GM18508 (cell line): Measurements from ENCODE around the gene FURIN.

Source experiments
- ATAC-seq: cut with Tn5 transposase; IDR thresholded peaks from one replicate; pipeline ENCODE4 v1.9.1; 2021; ENCODE audit warnings: moderate number of reproducible peaks; ENCODE audit not compliant: insufficient read depth, unreplicated experiment

The FURIN gene

DNA sequence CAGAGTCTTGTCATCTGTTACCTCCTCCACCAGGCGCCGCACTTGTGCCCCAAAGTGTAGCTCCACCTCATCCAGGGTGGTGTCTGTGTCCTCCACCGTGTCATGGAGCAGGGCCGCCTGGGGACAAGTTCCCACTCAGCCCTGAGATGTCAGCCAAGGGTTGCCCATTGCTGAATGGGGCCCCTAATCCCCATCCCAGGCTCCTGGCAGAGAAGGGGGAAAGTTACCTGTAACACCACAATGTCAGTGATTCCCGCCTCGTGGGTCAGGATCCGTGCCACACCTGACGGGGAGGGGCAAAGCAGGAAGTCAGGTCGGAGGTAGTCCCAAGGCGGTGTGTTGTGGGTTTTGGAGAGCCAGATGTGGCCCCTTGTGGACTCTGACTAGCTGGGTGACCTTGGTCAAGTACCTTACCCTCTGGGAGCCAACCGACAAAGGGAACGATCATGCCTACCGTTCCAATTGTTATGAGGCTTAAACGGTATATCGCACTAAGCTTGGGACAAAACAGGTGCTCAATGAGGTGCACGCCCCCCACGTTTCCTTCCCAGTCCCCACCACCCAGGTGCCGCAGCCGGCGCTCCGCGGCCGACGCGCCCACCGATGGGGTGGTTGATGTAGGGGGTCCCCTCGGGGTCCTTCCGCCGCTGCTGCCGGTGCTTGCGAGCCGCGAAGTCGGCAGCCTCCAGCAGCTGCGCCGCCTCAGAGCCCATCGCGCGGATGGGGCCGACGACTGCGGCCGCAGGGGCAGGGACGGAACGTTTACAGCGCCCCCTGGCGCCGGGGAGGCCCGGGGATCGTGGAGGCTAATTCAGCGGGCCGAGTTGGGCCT lies 63.7 kb downstream of the FURIN start, which contains the start of gene HDDC3:
TSS of gene HDDC3 (minus strand) at position 722 of the 832 bp plus-strand sequence. CDS start at position 713, 9 bp downstream.
- ATAC-seq: peak; percentile 32

DNA sequence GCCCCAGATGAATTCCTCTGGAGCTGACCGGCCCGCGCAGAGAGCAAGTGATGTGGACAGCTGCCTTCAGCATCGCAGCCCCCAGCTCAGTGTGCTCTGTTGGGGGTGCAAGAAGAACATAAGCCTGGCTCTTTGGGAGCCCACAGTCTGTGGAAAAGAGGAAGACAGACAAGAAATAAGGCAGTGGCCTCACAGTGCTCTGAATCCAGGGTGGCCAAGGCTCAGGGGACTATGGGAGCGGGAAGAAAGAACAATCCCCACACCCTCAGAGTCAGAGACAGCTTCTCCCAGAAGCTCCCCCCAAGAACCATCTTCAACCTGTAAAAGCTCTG lies 64.2 kb downstream of the FURIN start:
- ATAC-seq: no peak
